ENCODE data around the gene TPP1. TPM values are rescaled to one million over a fixed set of nuclear protein-coding genes. Genes with fewer than 3 reads are reported as not detected.

TPP1 gene
- total and polyA plus RNA-seq, 10 donors: 54.9 to 306 (median 212) TPM

- Histone ChIP-seq H3K27ac (no peak overlapping the region), H3K36me3 (peaks cover 0 to 34% (median 0%) of the 10 kb centered on the region in 6 donors), H3K4me3 (no peak overlapping the region), H3K9me3 (no peaks in the 10 kb centered on the region), H3K4me1 (peaks cover 0 to 14% (median 7%) of the 10 kb centered on the region in 6 donors), H3K27me3 (replicated peaks in 1 of 7) (no peaks in the 10 kb centered on the region)
- 77 to 88% (median 84%) methylated on average over 9 to 10 of the region's 10 CpGs for WGBS, 5 donors
- intact Hi-C loops (cut with DNase I; ENCODE audit: low total_unique reads): no loop called here
- TF ChIP-seq CTCF (IDR thresholded peaks at IDR 0.05 in 8 of 11, conservative IDR thresholded peaks at IDR 0.05 in 3 of 11) (no peak), POLR2AphosphoS5 (IDR thresholded peaks at IDR 0.05) (peak in 1 of 3 donors; percentile 26)
- DNase-seq: no peak
Measured at GRCh38 chr11:6563667-6564066, 55.6 kb downstream of the TPP1 start.

GRCh38 chr11:6563121-6563619, 56.1 kb downstream of the TPP1 start:
- 80 to 100% (median 88%) methylated on average over 4 of the region's 4 CpGs for WGBS, 5 donors
- no peak for TF ChIP-seq POLR2A (IDR thresholded peaks at IDR 0.05)
- no peak for TF ChIP-seq CTCF (IDR thresholded peaks at IDR 0.05 in 8 of 11, conservative IDR thresholded peaks at IDR 0.05 in 3 of 11)
- TF ChIP-seq POLR2AphosphoS5 (IDR thresholded peaks at IDR 0.05): no peak
- no peak for DNase-seq
- no peak overlapping the region for H3K4me3 ChIP-seq
- no peaks in the 10 kb centered on the region for H3K27me3 ChIP-seq (replicated peaks in 1 of 7)
- no peaks in the 10 kb centered on the region for H3K9me3 ChIP-seq
- peaks cover 0 to 9% (median 3%) of the 10 kb centered on the region in 6 donors for H3K4me1 ChIP-seq
- intact Hi-C loops (cut with DNase I; ENCODE audit: low total_unique reads): no loop called here
- H3K36me3 ChIP-seq: peaks cover 0 to 37% (median 0%) of the 10 kb centered on the region in 6 donors
- no peak overlapping the region for H3K27ac ChIP-seq

Other genes with a start within 250 kb of the TPP1 start
- 10 to 100 TPM; 21.9 to 33.8 (median 27.7) TPM for gene SMPD1, start 228.9 kb downstream of the TPP1 start, total RNA-seq
- gene SMPD1, start 228.9 kb downstream of the TPP1 start, polyA plus RNA-seq: 10 to 100 TPM; 23.8 to 28.9 (median 24.2) TPM
- 10 to 100 TPM; 23.5 to 42.4 (median 27.3) TPM for gene APBB1, start 200.3 kb downstream of the TPP1 start, total RNA-seq
- gene APBB1, start 200.3 kb downstream of the TPP1 start, polyA plus RNA-seq: 10 to 100 TPM; 18.6 to 25.9 (median 22.2) TPM
- gene HPX, start 178.4 kb downstream of the TPP1 start, total RNA-seq: 1 to 10 TPM in 6 of 7 donors, not detected in 1; 1.0 to 3.8 (median 2.8) TPM
- 1 to 10 TPM in 1 of 3 donors, under 1 TPM in 2; 0.65 to 1.4 (median 0.83) TPM for gene HPX, start 178.4 kb downstream of the TPP1 start, polyA plus RNA-seq
- 10 to 100 TPM; 11.3 to 27.6 (median 19.9) TPM for gene TRIM3, start 145.5 kb downstream of the TPP1 start, total RNA-seq
- 1 to 10 TPM; 6.3 to 8.1 (median 6.8) TPM for gene TRIM3, start 145.5 kb downstream of the TPP1 start, polyA plus RNA-seq
- gene ARFIP2, start 138.1 kb downstream of the TPP1 start, total RNA-seq: 10 to 100 TPM; 29.8 to 72.7 (median 37.1) TPM
- gene ARFIP2, start 138.1 kb downstream of the TPP1 start, polyA plus RNA-seq: 10 to 100 TPM; 23.4 to 36.5 (median 35.8) TPM
- gene TIMM10B, start 137.9 kb downstream of the TPP1 start, total RNA-seq: 10 to 100 TPM; 32.7 to 71.3 (median 46.9) TPM
- gene TIMM10B, start 137.9 kb downstream of the TPP1 start, polyA plus RNA-seq: 10 to 100 TPM; 10.7 to 33.8 (median 19.8) TPM
- gene DNHD1, start 122.1 kb downstream of the TPP1 start, total RNA-seq: 10 to 100 TPM; 19.0 to 40.7 (median 27.6) TPM
- 10 to 100 TPM in 2 of 3 donors, 1 to 10 TPM in 1; 6.0 to 17.0 (median 15.1) TPM for gene DNHD1, start 122.1 kb downstream of the TPP1 start, polyA plus RNA-seq
- gene RRP8, start 15.8 kb downstream of the TPP1 start, total RNA-seq: 10 to 100 TPM; 17.0 to 26.0 (median 22.7) TPM
- gene RRP8, start 15.8 kb downstream of the TPP1 start, polyA plus RNA-seq: 10 to 100 TPM; 23.7 to 28.4 (median 26.5) TPM
- 100 to 1,000 TPM; 122 to 194 (median 141) TPM for gene ILK, start 15.6 kb downstream of the TPP1 start, total RNA-seq
- gene ILK, start 15.6 kb downstream of the TPP1 start, polyA plus RNA-seq: 100 to 1,000 TPM in 1 of 3 donors, 10 to 100 TPM in 2; 71.4 to 108 (median 76.5) TPM
- gene TAF10, start 7.2 kb downstream of the TPP1 start, total RNA-seq: 100 to 1,000 TPM; 133 to 159 (median 148) TPM
- gene TAF10, start 7.2 kb downstream of the TPP1 start, polyA plus RNA-seq: 100 to 1,000 TPM; 103 to 151 (median 140) TPM
- 10 to 100 TPM; 29.8 to 58.8 (median 43.4) TPM for gene DCHS1, start 36.4 kb upstream of the TPP1 start, total RNA-seq
- gene DCHS1, start 36.4 kb upstream of the TPP1 start, polyA plus RNA-seq: 1 to 10 TPM; 1.9 to 7.6 (median 3.1) TPM
- 10 to 100 TPM; 31.1 to 74.7 (median 41.1) TPM for gene MRPL17, start 63.9 kb upstream of the TPP1 start, total RNA-seq
- gene MRPL17, start 63.9 kb upstream of the TPP1 start, polyA plus RNA-seq: 10 to 100 TPM; 41.7 to 70.2 (median 52.9) TPM
- under 1 TPM in 5 of 7 donors, not detected in 2; 0.15 to 0.34 (median 0.20) TPM for gene OR2AG2, start 152.6 kb upstream of the TPP1 start, total RNA-seq
- gene OR2AG2, start 152.6 kb upstream of the TPP1 start, polyA plus RNA-seq: under 1 TPM in 1 of 3 donors, not detected in 2; 0.03 TPM
- under 1 TPM in 2 of 7 donors, not detected in 5; 0.20 to 0.26 TPM for gene OR2AG1, start 163.6 kb upstream of the TPP1 start, total RNA-seq
- not detected for gene OR2AG1, start 163.6 kb upstream of the TPP1 start, polyA plus RNA-seq
- gene OR6A2, start 180.3 kb upstream of the TPP1 start, total RNA-seq: under 1 TPM; 0.07 to 0.85 (median 0.39) TPM
- gene OR6A2, start 180.3 kb upstream of the TPP1 start, polyA plus RNA-seq: not detected
- not detected for gene OR10A5, start 226.3 kb upstream of the TPP1 start, total RNA-seq
- not detected for gene OR10A5, start 226.3 kb upstream of the TPP1 start, polyA plus RNA-seq
- gene OR10A2, start 243.6 kb upstream of the TPP1 start, total RNA-seq: not detected
- not detected for gene OR10A2, start 243.6 kb upstream of the TPP1 start, polyA plus RNA-seq